ENCODE data around the gene TCF7L2. TPM values are rescaled to one million over a fixed set of nuclear protein-coding genes. Genes with fewer than 3 reads are reported as not detected.

Gene TCF7L2
- total RNA-seq, 1 donor from 2014 or later = 1.3 TPM

- DNase-seq (ENCODE audit: low read depth in 2 of 2) = no peak
Observed at GRCh38 chr10:113140143-113141011, 190.3 kb downstream of the TCF7L2 start.

DNA sequence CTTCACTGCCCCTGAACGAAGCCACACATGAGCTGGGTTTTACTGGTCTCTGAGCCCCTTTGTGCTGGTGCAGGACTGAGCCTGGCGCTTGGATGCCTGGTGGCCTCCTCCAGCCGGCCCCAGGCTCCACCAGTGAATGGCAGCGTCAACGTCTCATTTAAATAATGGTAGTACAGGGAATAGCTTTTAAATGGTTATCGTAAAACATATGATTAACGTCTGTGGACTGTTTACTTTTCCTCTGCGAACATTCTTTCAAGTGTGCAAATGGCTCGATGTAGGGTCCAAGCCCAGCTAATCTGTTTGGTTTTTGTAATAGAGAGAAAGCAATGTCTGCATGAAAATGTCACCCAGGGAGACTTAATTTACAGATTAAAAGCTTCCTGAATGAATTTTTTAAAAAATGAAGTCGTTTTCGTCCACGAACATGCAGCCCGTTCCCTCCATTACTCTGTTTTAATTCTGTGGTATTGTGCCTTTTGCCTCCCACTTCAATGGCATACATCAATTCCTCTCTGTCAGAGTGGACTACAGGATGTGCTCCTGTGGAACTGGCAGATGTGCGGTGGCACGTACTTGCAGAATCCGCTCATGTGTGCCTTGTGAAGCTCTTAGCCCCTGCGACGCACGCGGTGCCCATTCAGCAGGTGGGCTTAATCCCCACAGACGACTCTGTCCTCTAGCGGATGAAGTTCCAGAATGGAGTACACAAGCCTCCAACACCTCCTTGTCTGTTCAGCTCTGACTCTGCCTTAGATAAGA, 192.7 kb downstream of the TCF7L2 start:
- DNase-seq (ENCODE audit: low read depth in 2 of 2) = no peak

DNA sequence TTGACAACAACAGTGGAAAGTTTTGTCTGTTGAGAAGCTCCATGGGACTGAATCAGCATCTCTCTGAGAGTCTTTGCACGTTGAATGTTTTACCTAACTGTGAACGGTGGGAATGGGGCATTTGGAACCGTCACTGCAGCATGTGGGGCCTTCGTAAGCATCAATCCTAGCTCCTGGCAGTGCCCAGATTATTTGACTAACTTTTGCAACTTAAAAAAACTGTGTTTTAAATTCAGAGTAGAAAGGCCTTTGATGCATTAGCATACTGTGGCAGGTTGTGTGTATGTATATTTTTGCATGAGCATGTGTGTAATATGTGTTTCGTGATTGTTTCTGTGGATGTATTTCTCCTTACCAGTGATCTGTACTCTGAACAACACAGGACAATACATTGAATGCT, 194.5 kb downstream of the TCF7L2 start:
- DNase-seq (ENCODE audit: low read depth in 2 of 2) = no peak

- no peak for DNase-seq (ENCODE audit: low read depth in 2 of 2)
Observed at GRCh38 chr10:113148071-113148825, 198.2 kb downstream of the TCF7L2 start.

DNA sequence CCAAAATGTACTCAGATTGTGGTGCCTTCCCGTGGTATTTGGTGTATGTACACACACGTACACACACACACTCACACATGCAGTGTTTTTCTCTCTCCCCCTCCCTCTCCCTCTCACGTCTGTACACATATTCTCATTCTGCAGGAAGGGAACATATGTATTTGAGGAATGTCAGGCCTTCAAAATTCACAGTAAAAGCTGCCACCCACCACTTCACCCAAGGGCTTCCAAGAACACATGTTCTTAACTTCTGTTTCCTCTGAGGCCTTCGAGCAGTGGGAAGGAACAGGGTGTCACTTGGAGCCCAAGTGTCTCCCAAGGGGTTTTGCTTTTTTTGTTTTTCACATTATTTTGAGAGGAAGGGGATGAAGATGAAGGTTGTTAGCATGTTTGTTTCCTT, 198.9 kb downstream of the TCF7L2 start:
- DNase-seq (ENCODE audit: low read depth in 2 of 2) = no peak

GRCh38 chr10:113149626-113150025, 199.6 kb downstream of the TCF7L2 start:
- no peak for DNase-seq (ENCODE audit: low read depth in 2 of 2)

- DNase-seq (ENCODE audit: low read depth in 2 of 2) = no peak
Observed at GRCh38 chr10:113151190-113151666, 201.2 kb downstream of the TCF7L2 start.

- DNase-seq (ENCODE audit: low read depth in 2 of 2) = no peak
Observed at GRCh38 chr10:113153493-113154102, 203.6 kb downstream of the TCF7L2 start.

- no peak for DNase-seq (ENCODE audit: low read depth in 2 of 2)
Observed at GRCh38 chr10:113157441-113157840, 207.4 kb downstream of the TCF7L2 start.

DNA sequence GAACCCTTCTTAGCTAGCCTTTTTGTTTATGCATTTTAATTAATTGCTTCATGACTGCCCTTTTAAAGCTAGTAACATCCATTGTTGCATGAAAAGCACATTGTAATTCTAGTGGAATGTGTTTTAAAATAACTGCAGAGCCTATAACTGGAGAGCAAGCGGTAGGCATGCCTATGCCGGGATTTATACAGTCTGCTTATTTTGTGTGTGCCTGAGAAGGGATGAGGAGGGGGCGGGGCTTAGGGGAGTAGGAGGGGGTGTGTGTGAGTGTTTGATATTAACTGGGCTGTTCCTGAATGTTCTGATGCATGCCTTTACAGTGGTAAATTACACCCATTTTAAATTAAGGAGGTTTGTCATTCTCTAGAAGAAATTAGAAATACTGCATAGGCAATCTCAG, 208.1 kb downstream of the TCF7L2 start:
- no peak for DNase-seq (ENCODE audit: low read depth in 2 of 2)

DNA sequence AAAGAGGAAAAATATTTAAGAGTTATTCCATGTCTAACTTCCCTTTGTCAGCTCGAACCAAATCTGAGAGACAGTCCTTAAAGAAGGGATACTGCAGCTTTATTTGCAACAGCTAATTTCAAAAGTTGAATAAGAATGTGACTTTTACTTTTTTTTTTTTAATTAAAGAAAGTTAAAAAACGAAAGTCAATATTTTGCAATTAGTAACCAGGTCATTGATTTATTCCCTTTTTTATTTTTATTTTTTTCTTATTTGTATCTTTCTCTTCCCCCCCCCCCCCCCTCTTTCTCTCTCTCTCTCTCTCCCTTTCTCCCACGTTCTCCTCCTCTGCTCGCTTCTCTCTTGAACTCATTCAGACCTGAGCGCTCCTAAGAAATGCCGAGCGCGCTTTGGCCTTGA, 209.5 kb downstream of the TCF7L2 start:
- no peak for DNase-seq (ENCODE audit: low read depth in 2 of 2)

DNA sequence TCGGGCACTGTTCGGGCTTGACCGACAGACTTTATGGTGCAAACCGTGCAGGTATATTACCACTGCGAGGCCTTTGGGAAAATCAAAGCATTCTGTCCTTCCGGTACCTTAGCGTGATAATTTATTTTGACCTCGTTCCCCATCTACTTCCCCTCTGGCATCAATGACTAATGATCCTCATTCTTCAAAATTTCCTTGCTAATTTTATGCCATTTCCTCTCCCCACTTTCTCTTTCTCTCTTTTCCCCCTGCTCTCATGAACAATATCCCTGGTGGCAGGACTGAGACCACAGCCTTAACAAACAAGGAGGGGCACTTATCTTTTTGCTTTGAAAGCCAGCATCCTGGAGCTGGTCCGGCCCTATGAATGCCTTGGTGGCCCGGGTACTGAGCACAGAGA, 210.6 kb downstream of the TCF7L2 start:
- no peak for DNase-seq (ENCODE audit: low read depth in 2 of 2)

DNA sequence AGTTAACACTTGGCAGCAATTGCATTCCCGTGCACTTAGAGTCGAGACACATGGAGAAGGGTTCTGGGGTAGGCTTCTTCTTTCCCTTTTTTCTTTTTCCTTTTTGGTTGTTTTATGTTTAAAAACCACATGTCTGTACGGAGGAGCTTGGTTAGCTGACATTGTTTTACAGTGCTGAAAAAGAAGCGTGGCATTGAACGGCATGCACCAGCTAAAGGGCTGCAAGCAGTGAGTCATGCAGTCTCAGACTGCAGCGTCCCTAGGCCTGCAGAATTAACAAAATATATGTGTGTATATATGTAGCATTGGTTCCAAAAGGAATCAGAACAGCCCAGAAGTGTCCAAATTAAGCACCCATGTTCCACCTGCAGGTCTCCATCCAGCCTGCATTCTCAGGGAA, 211.0 kb downstream of the TCF7L2 start:
- DNase-seq (ENCODE audit: low read depth in 2 of 2) = peak in 1 of 2 donors; percentile 10

DNA sequence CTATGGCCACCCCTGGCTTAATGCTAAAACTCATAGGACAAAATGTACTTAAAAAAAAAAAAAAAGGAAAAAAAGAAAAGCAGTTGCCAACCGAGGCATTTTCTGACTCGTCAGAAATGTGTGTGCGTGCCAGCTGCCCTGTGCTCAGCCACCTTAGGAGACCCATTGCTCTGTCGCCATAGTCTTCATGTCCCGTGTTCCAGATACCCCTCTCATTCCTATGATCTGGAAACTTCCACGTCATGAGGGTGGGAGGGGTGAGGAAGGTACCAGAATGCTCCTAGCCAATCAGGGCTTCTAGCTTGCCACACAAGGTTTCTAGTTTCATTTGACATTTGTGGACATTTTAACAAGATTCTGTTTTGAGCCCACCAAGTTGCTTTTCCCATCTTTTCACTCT, 212.9 kb downstream of the TCF7L2 start:
- no peak for DNase-seq (ENCODE audit: low read depth in 2 of 2)

- no peak for DNase-seq (ENCODE audit: low read depth in 2 of 2)
Observed at GRCh38 chr10:113165673-113166072, 215.6 kb downstream of the TCF7L2 start.

DNA sequence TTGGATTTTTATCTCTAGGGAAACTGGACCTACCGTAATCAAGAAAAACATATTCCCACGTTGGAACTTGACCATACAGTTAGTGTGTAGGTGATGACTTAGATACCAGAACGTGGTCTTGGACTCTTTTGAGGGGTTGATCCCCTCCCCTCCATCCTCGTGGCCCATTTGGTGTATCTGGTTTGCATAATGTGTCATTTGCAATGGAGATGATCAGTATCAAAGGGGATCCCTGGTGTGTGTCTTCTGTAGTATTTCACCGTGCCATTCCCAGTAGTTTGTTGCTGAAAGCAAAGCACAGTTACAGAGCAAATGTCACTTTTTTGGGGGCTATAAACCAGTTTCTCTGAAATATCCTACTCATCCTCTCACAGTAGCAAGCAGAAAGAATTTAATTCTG, 217.7 kb downstream of the TCF7L2 start:
- DNase-seq (ENCODE audit: low read depth in 2 of 2) = no peak

DNA sequence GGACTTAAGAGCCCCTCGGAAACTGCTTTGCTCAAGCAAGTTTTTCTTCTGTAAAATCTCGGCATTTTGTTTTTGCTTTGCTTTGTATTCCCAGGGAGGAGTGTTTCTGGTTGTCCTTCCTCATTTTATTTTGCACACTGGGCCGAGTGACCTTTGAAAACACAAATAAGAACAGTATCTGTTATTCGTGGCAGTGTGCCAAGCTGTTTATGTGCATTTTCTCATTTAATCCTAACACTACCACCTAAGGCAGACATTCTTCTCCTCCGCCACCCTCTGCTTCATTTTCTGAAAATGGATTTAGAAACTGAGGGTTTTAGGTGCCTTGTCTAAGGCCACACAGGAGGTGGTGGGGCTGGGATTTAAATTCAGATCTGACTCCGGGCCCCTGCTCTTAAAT, 218.5 kb downstream of the TCF7L2 start:
- peak; percentile 12 to 72 for DNase-seq (ENCODE audit: low read depth in 2 of 2)

GRCh38 chr10:113169111-113169510, 219.1 kb downstream of the TCF7L2 start:
- no peak for DNase-seq (ENCODE audit: low read depth in 2 of 2)

DNA sequence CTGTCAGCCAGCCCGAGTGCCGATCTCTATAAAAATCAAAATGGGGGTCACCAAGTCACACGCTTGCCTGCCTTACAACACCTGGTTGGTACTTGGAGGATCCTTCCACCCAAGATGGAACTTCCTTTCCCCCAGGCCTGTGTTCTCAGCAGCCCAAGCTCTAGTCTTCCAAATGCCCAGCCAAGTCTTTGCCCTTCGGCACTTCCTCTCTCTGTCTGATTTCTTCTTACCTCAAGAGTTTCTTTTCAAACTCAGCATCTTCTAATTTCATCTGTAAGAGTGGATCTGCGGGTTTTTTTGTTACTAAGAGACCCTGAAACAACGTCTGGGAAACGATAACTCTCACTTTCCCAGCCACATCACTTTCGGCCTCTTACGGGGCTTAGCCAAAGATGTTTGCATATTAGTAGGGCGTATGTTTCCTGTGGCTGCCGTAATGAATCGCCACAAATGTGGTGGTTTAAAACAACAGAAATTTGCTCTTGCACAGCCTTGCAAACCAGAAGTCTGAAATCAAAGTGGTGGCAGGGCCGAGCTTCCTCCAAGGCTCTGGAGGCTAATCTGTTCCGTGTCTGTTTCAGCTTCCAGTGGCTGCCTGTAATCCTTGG, 219.9 kb downstream of the TCF7L2 start:
- DNase-seq (ENCODE audit: low read depth in 2 of 2) = no peak

DNA sequence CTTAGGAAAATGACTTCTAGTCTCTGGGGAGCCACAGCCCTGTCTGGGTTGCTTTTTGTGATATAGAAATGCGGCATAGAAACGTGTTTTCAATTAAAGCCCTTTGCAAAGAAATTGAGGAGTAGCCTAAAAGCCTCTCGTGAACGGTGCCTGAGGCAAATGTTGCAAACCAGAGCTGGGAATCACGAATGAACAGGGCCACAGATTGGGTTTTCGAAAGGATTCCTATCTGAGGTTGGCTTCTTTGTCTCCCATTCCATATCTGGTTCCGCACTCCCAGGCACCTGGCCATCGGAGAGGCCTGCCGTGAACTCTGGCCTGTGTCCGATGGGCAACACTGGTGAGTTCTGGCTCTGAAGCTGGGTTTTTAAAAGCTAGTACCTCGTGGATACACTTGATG, 221.6 kb downstream of the TCF7L2 start:
- no peak for DNase-seq (ENCODE audit: low read depth in 2 of 2)

- DNase-seq (ENCODE audit: low read depth in 2 of 2) = no peak
Observed at GRCh38 chr10:113175176-113175575, 225.1 kb downstream of the TCF7L2 start.

Data from dermis microvascular lymphatic vessel endothelial cell (primary cell).